HG03342 (cell line): Measurements from ENCODE around the gene VARS1.
"Not testable (repeated sequence)": the region's sequence is repeated elsewhere in the genome, so short reads cannot be mapped to it uniquely, and the experiment has no call there.

ENCODE experiments used
- ATAC-seq: cut with Tn5 transposase; IDR thresholded peaks from one replicate; pipeline ENCODE4 v1.9.1; 2021; ENCODE audit warnings: mild to moderate bottlenecking, moderate library complexity; ENCODE audit not compliant: unreplicated experiment

VARS1 gene

GRCh38 chr6:31795616-31796298 lies at the start of gene VARS1:
TSS of gene VARS1 (minus strand) at chr6:31795752. CDS start at chr6:31795217, 535 bp downstream.
- peak; percentile 61 for ATAC-seq

GRCh38 chr6:31844507-31844906 lies 49.0 kb upstream of the VARS1 start:
- no peak for ATAC-seq

- ATAC-seq: no peak
Observed at GRCh38 chr6:31842053-31842452, 46.5 kb upstream of the VARS1 start.

- ATAC-seq: not testable (repeated sequence)
Observed at GRCh38 chr6:31839779-31840126, 44.2 kb upstream of the VARS1 start.

- ATAC-seq: no peak
Observed at GRCh38 chr6:31838968-31839367, 43.4 kb upstream of the VARS1 start.

GRCh38 chr6:31838114-31838553 lies 42.6 kb upstream of the VARS1 start:
- ATAC-seq: not testable (repeated sequence)

GRCh38 chr6:31837369-31838113 lies 42.0 kb upstream of the VARS1 start:
- ATAC-seq: no peak

GRCh38 chr6:31836474-31837368 lies 41.2 kb upstream of the VARS1 start:
- ATAC-seq: no peak

GRCh38 chr6:31836047-31836473 lies 40.5 kb upstream of the VARS1 start:
- no peak for ATAC-seq

GRCh38 chr6:31834367-31835250 lies 39.1 kb upstream of the VARS1 start:
- ATAC-seq: no peak

- ATAC-seq: no peak
Observed at GRCh38 chr6:31831350-31832215, 36.0 kb upstream of the VARS1 start.

GRCh38 chr6:31830886-31831335 lies 35.4 kb upstream of the VARS1 start:
- no peak for ATAC-seq

GRCh38 chr6:31829633-31830283 lies 34.2 kb upstream of the VARS1 start:
- ATAC-seq: no peak

- ATAC-seq: peak; percentile 62
Observed at GRCh38 chr6:31827286-31828079, 31.9 kb upstream of the VARS1 start, which contains the start of gene HSPA1B. TSS of gene HSPA1B (plus strand) at chr6:31827738. CDS start at chr6:31827951, 213 bp downstream.

- ATAC-seq: no peak
Observed at GRCh38 chr6:31826793-31827285, 31.3 kb upstream of the VARS1 start.

GRCh38 chr6:31825553-31825952 lies 30.0 kb upstream of the VARS1 start:
- ATAC-seq: no peak

GRCh38 chr6:31823592-31824196 lies 28.1 kb upstream of the VARS1 start:
- not testable (repeated sequence) for ATAC-seq
